Measurements from ENCODE around the gene SMARCA4.
A peak's percentile ranks its signal among the peaks of the same experiment; 100 is the strongest.
"Not testable (repeated sequence)": the region's sequence is repeated elsewhere in the genome, so short reads cannot be mapped to it uniquely, and the experiment has no call there.

Gene SMARCA4

GRCh38 chr19:10946958-10947657, 13.7 kb upstream of the SMARCA4 start:
- no peaks in the 10 kb centered on the region for H3K9me3 Mint-ChIP-seq

GRCh38 chr19:10952809-10953208, 8.0 kb upstream of the SMARCA4 start:
- Mint-ChIP-seq H3K9me3 (no peaks in the 10 kb centered on the region), H3K27ac (no peak overlapping the region), H3K4me1 (ENCODE audit: low read depth in 2 of 2) (no peaks in the 10 kb centered on the region), H3K36me3 (ENCODE audit: insufficient read depth) (peaks cover 8% of the 10 kb centered on the region), H3K4me3 (no peak overlapping the region), H3K27me3 (no peaks in the 10 kb centered on the region)
- no peak for DNase-seq
- no peak for ATAC-seq (replicated peaks)

More at GRCh38 chr19:10946958-10947657, 13.7 kb upstream of the SMARCA4 start:
- Mint-ChIP-seq H3K27ac (no peak overlapping the region), H3K4me3 (no peak overlapping the region), H3K36me3 (ENCODE audit: insufficient read depth) (no peaks in the 10 kb centered on the region), H3K27me3 (no peaks in the 10 kb centered on the region), H3K4me1 (ENCODE audit: low read depth in 2 of 2) (no peaks in the 10 kb centered on the region)
- no peak for DNase-seq
- no peak for ATAC-seq (replicated peaks)

GRCh38 chr19:10959277-10959968, 1.4 kb upstream of the SMARCA4 start:
- H3K4me3 Mint-ChIP-seq = peak overlapping the region; percentile 83 to 88
- H3K27ac Mint-ChIP-seq = peak overlapping the region; percentile 92 to 93
- H3K9me3 Mint-ChIP-seq; ATAC-seq (replicated peaks); H3K27me3 Mint-ChIP-seq; DNase-seq: not testable (repeated sequence)
- peaks cover 15% of the 10 kb centered on the region for H3K36me3 Mint-ChIP-seq (ENCODE audit: insufficient read depth)
- peaks cover 23 to 24% of the 10 kb centered on the region in 2 donors for H3K4me1 Mint-ChIP-seq (ENCODE audit: low read depth in 2 of 2)

- H3K4me1 Mint-ChIP-seq (ENCODE audit: low read depth in 2 of 2) = peaks cover 24 to 27% of the 10 kb centered on the region in 2 donors
- DNase-seq (no peak), ATAC-seq (replicated peaks) (no peak)
- H3K4me3 Mint-ChIP-seq = peak overlapping the region; percentile 85 to 88
- H3K27me3 Mint-ChIP-seq = no peaks in the 10 kb centered on the region
- H3K36me3 Mint-ChIP-seq (ENCODE audit: insufficient read depth) = peaks cover 15% of the 10 kb centered on the region
- H3K9me3 Mint-ChIP-seq = no peaks in the 10 kb centered on the region
- peak overlapping the region; percentile 91 to 94 for H3K27ac Mint-ChIP-seq
Observed at GRCh38 chr19:10961073-10961860, 437 bp downstream of the SMARCA4 start.

- Mint-ChIP-seq H3K36me3 (ENCODE audit: insufficient read depth) (peaks cover 10% of the 10 kb centered on the region), H3K9me3 (no peaks in the 10 kb centered on the region), H3K4me1 (ENCODE audit: low read depth in 2 of 2) (peaks cover 24 to 27% of the 10 kb centered on the region in 2 donors), H3K4me3 (peak overlapping the region; percentile 85 to 88), H3K27me3 (no peaks in the 10 kb centered on the region), H3K27ac (peak overlapping the region; percentile 94)
- DNase-seq (no peak), ATAC-seq (replicated peaks) (no peak)
Observed at GRCh38 chr19:10962863-10963262, 2.0 kb downstream of the SMARCA4 start.

- Mint-ChIP-seq H3K4me1 (ENCODE audit: low read depth in 2 of 2) (peaks cover 27 to 32% of the 10 kb centered on the region in 2 donors), H3K36me3 (ENCODE audit: insufficient read depth) (peaks cover 10% of the 10 kb centered on the region), H3K27ac (peak overlapping the region; percentile 94), H3K9me3 (no peaks in the 10 kb centered on the region), H3K4me3 (peak overlapping the region; percentile 85 to 88), H3K27me3 (no peaks in the 10 kb centered on the region)
- no peak for DNase-seq
- ATAC-seq (replicated peaks) = no peak
Observed at GRCh38 chr19:10963865-10964264, 3.0 kb downstream of the SMARCA4 start.

GRCh38 chr19:10964903-10965302, 4.1 kb downstream of the SMARCA4 start:
- Mint-ChIP-seq H3K4me1 (ENCODE audit: low read depth in 2 of 2) (peaks cover 31 to 37% of the 10 kb centered on the region in 2 donors), H3K27ac (peak overlapping the region in 1 of 2 donors; percentile 94), H3K27me3 (no peaks in the 10 kb centered on the region), H3K4me3 (no peak overlapping the region), H3K9me3 (no peaks in the 10 kb centered on the region), H3K36me3 (ENCODE audit: insufficient read depth) (peaks cover 10% of the 10 kb centered on the region)
- ATAC-seq (replicated peaks) (no peak), DNase-seq (no peak)

- no peak overlapping the region for H3K4me3 Mint-ChIP-seq
- ATAC-seq (replicated peaks) (no peak), DNase-seq (no peak)
- peaks cover 31 to 42% of the 10 kb centered on the region in 2 donors for H3K4me1 Mint-ChIP-seq (ENCODE audit: low read depth in 2 of 2)
- H3K27ac Mint-ChIP-seq = no peak overlapping the region
- no peaks in the 10 kb centered on the region for H3K9me3 Mint-ChIP-seq
- H3K27me3 Mint-ChIP-seq = no peaks in the 10 kb centered on the region
- H3K36me3 Mint-ChIP-seq (ENCODE audit: insufficient read depth) = peaks cover 6% of the 10 kb centered on the region
Observed at GRCh38 chr19:10965398-10965797, 4.6 kb downstream of the SMARCA4 start.

- no peaks in the 10 kb centered on the region for H3K27me3 Mint-ChIP-seq
- H3K9me3 Mint-ChIP-seq = no peaks in the 10 kb centered on the region
- H3K36me3 Mint-ChIP-seq (ENCODE audit: insufficient read depth) = peaks cover 4% of the 10 kb centered on the region
- DNase-seq (no peak), ATAC-seq (replicated peaks) (no peak)
- H3K4me3 Mint-ChIP-seq = no peak overlapping the region
- H3K4me1 Mint-ChIP-seq (ENCODE audit: low read depth in 2 of 2) = peaks cover 31 to 45% of the 10 kb centered on the region in 2 donors
- H3K27ac Mint-ChIP-seq = no peak overlapping the region
Observed at GRCh38 chr19:10966809-10967208, 6.0 kb downstream of the SMARCA4 start.

GRCh38 chr19:10968527-10969135, 7.8 kb downstream of the SMARCA4 start:
- peaks cover 2% of the 10 kb centered on the region for H3K36me3 Mint-ChIP-seq (ENCODE audit: insufficient read depth)
- ATAC-seq (replicated peaks) = no peak
- H3K27ac Mint-ChIP-seq = no peak overlapping the region
- no peaks in the 10 kb centered on the region for H3K27me3 Mint-ChIP-seq
- no peak overlapping the region for H3K4me3 Mint-ChIP-seq
- no peak for DNase-seq
- peaks cover 18 to 31% of the 10 kb centered on the region in 2 donors for H3K4me1 Mint-ChIP-seq (ENCODE audit: low read depth in 2 of 2)
- no peaks in the 10 kb centered on the region for H3K9me3 Mint-ChIP-seq

GRCh38 chr19:10971107-10971726, 10.4 kb downstream of the SMARCA4 start:
- Mint-ChIP-seq H3K27ac (no peak overlapping the region), H3K36me3 (ENCODE audit: insufficient read depth) (peaks cover 6% of the 10 kb centered on the region), H3K4me3 (no peak overlapping the region), H3K27me3 (no peaks in the 10 kb centered on the region), H3K4me1 (ENCODE audit: low read depth in 2 of 2) (peaks cover 25 to 27% of the 10 kb centered on the region in 2 donors), H3K9me3 (no peaks in the 10 kb centered on the region)
- no peak for ATAC-seq (replicated peaks)
- DNase-seq = no peak

GRCh38 chr19:10975374-10976130, 14.7 kb downstream of the SMARCA4 start:
- H3K27ac Mint-ChIP-seq = peak overlapping the region; percentile 10 to 56
- DNase-seq (no peak), ATAC-seq (replicated peaks) (no peak)
- H3K9me3 Mint-ChIP-seq = no peaks in the 10 kb centered on the region
- no peaks in the 10 kb centered on the region for H3K27me3 Mint-ChIP-seq
- H3K4me1 Mint-ChIP-seq (ENCODE audit: low read depth in 2 of 2) = peaks cover 16 to 25% of the 10 kb centered on the region in 2 donors
- H3K36me3 Mint-ChIP-seq (ENCODE audit: insufficient read depth) = peaks cover 9% of the 10 kb centered on the region
- no peak overlapping the region for H3K4me3 Mint-ChIP-seq
